NT2/D1 (cell line): ENCODE results near the gene FAM81A.

Experiments
- DNase-seq: peaks from one replicate; pipeline ENCODE4 v3.0.0-alpha.2; 2011; ENCODE audit warnings: low read depth, low spot score
- H3K27me3 ChIP-seq: 2 replicates; pipeline ENCODE4 v1.6.0; 2011; ENCODE audit warnings: mild to moderate bottlenecking; ENCODE audit not compliant: insufficient read length, insufficient read depth
- H3K36me3 ChIP-seq: 2 replicates; pipeline ENCODE4 v1.6.1; 2011; ENCODE audit warnings: mild to moderate bottlenecking, low read length, mixed read lengths; ENCODE audit not compliant: insufficient read depth, insufficient read length
- H3K4me1 ChIP-seq: 2 replicates; pipeline ENCODE4 v1.5.1; 2011; ENCODE audit not compliant: insufficient read depth, insufficient read length
- H3K4me3 ChIP-seq: 2 replicates; pipeline ENCODE4 v1.5.1; 2011; ENCODE audit warnings: low read depth; ENCODE audit not compliant: insufficient read length
- H3K9ac ChIP-seq: 2 replicates; pipeline ENCODE4 v1.6.0; 2011; ENCODE audit warnings: low read depth; ENCODE audit not compliant: insufficient read length
- H3K9me3 ChIP-seq: 2 replicates; pipeline ENCODE4 v1.5.1; 2011; ENCODE audit warnings: mild to moderate bottlenecking, low read length; ENCODE audit not compliant: insufficient read depth
- SUZ12 ChIP-seq: IDR thresholded peaks from 2 replicates; pipeline ENCODE4 v1.6.1; 2011; ENCODE audit not compliant: insufficient read length, insufficient read depth; ENCODE audit errors: extremely low read depth
- YY1 ChIP-seq: IDR thresholded peaks from 2 replicates; pipeline ENCODE4 v1.6.1; 2011; ENCODE audit not compliant: insufficient read length, insufficient read depth
- ZNF274 ChIP-seq: IDR thresholded peaks from 2 replicates; pipeline ENCODE4 v1.6.1; 2011; ENCODE audit warnings: mild to moderate bottlenecking, low read depth, low read length

FAM81A gene

DNA sequence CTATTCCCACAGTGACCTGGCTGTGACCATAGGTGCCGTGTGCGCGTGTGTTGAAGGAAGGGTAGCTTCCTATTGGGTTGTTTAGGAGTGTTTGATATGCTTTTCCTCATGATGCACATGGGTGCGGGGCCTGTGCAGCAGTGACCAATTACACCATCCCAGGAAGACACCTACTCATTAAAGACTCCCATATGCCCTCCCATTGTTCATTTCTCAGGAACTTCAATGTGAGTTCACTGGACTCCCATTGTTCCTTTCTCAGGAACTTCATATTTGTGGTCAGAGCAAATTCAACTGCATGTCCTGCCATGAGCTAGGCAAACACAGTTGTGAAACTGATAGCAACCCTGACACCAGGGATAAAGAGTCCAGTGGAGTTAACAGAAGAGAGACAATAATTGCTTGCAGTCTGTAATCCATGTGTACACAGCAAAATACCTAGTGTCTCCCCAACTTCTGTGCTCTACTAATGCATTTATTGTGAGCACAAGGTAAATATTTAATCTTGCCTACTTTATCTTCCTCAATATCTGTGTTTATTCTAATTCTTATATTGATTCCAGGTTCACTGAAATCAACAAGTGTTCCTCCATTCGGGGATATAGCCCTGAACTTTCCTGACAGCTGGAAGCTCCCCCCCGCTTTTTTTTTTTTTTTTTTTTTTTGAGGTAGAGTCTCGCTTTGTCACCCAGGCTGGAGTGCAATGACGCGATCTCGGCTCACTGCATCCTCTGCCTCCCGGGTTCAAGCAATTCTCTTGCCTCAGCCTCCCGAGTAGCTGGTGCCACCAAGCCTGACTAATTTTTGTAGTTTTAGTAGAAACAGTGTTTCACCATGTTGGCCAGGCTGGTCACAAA, 116.1 kb downstream of the FAM81A start:
- H3K4me1 ChIP-seq, result peaks cover 5% of the 10 kb centered on the region
- no peak overlapping the region for H3K9ac ChIP-seq
- TF ChIP-seq ZNF274, result no peak
- no peak for TF ChIP-seq SUZ12
- no peak for TF ChIP-seq YY1
- H3K4me3 ChIP-seq, result no peak overlapping the region
- no peak for DNase-seq
- H3K36me3 ChIP-seq, result no peaks in the 10 kb centered on the region
- H3K27me3 ChIP-seq, result peaks cover 47% of the 10 kb centered on the region
- H3K9me3 ChIP-seq, result peaks cover 13% of the 10 kb centered on the region; the same call in 1 of the 2 replicates

GRCh38 chr15:59555696-59556095, 117.7 kb downstream of the FAM81A start:
- Histone ChIP-seq H3K4me1 (peaks cover 2% of the 10 kb centered on the region), H3K27me3 (peaks cover 43% of the 10 kb centered on the region), H3K4me3 (no peak overlapping the region), H3K9me3 (peaks cover 6% of the 10 kb centered on the region; the same call in 1 of the 2 replicates), H3K9ac (no peak overlapping the region), H3K36me3 (no peaks in the 10 kb centered on the region)
- no peak for DNase-seq
- TF ChIP-seq SUZ12 (no peak), YY1 (no peak), ZNF274 (no peak)

DNA sequence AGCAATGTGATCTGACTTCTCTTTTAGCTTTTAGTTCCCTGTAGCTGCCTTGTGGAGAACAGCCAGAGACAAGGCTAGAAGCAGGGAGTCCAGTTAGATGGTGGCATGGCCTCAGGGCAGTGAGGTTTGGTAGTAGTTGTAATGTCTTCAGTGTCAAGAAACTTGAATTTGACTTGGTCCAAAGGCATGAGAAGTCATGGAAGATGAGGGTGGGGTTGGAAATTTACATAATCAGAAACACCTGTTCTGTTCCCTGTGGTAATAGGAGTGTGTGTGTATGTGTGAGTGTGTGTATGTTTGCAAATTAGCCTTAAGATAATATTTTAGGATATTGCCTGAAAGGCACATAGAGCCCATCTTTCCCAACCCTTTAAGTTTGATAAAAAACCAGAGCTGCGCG, 118.4 kb downstream of the FAM81A start:
- Histone ChIP-seq H3K9ac (no peak overlapping the region), H3K4me3 (no peak overlapping the region), H3K9me3 (peaks cover 1% of the 10 kb centered on the region; the same call in 1 of the 2 replicates), H3K4me1 (no peaks in the 10 kb centered on the region), H3K27me3 (peaks cover 36% of the 10 kb centered on the region), H3K36me3 (no peaks in the 10 kb centered on the region)
- no peak for DNase-seq
- no peak for TF ChIP-seq YY1

DNA sequence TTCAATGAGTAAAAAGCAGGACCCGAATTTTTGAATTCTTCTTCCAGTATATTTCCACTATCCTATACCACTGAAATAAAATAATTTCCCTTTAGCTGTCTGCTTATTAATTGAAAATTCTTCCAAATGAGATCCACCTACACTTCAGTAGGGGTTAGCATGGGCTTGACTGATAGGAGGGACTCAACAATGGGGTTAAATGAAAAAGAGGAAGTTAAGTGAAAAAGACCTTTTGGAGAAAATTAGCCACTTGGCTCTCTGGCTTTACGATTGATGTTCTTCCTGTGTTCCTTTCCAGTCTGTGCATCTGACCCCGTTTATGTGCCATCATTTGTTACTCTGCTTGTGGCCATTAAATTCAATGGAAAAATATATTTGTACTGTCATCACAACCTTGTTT, 119.6 kb downstream of the FAM81A start:
- Histone ChIP-seq H3K36me3 (no peaks in the 10 kb centered on the region), H3K4me3 (no peak overlapping the region), H3K4me1 (no peaks in the 10 kb centered on the region), H3K9me3 (no peaks in the 10 kb centered on the region), H3K9ac (no peak overlapping the region), H3K27me3 (peaks cover 28% of the 10 kb centered on the region)
- TF ChIP-seq ZNF274 (no peak), YY1 (no peak), SUZ12 (no peak)
- DNase-seq, result no peak

DNA sequence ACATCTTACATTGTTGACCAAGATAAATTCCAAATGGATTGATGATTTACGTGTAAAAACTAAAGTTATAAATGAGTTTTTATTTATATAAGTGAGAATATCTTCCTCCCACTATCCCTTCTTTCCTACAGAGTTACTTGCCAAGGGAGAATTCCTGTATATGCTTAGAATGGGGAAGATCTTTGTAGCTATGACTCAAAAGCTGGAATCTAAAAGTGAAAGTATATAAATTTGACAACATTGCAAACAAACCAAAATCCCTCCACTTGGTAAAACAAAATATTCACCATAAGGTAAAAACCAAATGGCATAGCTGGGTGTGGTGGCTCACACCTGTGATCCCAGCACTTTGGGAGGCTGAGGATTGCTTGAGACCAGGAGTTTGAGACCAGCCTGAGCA, 120.9 kb downstream of the FAM81A start:
- DNase-seq, result no peak
- TF ChIP-seq SUZ12 (no peak), YY1 (no peak), ZNF274 (no peak)
- Histone ChIP-seq H3K9ac (no peak overlapping the region), H3K4me1 (no peaks in the 10 kb centered on the region), H3K4me3 (no peak overlapping the region), H3K9me3 (no peaks in the 10 kb centered on the region), H3K36me3 (no peaks in the 10 kb centered on the region), H3K27me3 (peaks cover 17% of the 10 kb centered on the region)

DNA sequence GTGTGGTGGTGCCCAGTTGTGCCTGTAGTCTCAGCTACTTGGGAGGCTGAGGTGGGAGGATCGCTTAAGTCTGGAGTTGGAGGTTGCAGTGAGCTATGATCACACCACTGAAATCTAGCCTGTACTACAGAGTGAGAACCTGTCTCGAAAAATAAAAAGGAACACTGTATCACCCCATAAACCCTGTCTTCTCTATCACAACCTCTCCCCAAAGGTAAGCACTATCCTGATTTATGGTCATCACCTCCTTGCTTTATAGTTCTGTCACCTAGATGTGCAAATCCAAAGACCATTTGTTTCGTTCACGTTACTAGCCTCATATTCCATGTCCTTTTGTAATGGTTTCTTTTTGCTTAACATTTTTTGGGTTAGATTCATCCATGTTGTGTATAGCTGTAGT, 123.6 kb downstream of the FAM81A start:
- H3K9me3 ChIP-seq, result peaks cover 9% of the 10 kb centered on the region; the same call in 1 of the 2 replicates
- no peak for DNase-seq
- TF ChIP-seq YY1 (no peak), SUZ12 (no peak), ZNF274 (no peak)

DNA sequence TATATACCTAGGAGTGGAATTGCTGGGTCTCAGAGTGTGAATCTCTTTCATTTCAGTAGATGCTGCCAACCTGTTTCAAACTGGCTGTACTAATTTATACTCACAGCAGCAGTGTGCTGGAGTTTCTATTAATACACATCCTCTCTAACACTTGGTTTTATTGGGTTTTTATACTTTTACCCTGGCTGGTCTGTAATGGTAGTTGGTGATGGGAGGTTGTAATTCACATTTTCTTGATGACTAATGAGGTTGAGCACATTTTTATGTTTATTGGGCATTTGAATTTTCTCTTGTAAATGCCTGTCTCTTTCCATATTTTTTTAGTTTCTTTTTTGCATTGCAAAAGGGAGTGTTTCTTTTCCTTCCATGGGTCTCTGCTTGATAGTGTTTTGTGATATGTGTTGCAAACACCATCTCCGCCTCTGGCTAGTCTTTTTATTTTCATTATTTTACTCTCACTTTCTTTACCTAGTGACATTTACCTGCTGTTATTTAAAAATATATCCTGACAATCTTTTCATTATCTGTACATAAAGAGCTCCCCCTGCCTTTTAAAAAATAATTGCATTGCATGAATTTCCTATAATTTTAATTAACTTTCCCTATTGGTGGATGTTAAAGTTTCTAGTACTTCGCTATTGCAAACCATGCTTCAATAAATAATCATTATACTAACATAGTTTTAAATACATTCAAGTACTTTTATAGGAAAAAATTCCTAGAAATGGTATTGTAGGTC, 124.6 kb downstream of the FAM81A start:
- Histone ChIP-seq H3K36me3 (no peaks in the 10 kb centered on the region), H3K4me3 (no peak overlapping the region), H3K27me3 (no peaks in the 10 kb centered on the region), H3K9me3 (peaks cover 9% of the 10 kb centered on the region; the same call in 1 of the 2 replicates), H3K9ac (no peak overlapping the region), H3K4me1 (no peaks in the 10 kb centered on the region)
- no peak for DNase-seq
- TF ChIP-seq ZNF274, result no peak

More for the DNA sequence above, 123.6 kb downstream of the FAM81A start:
- Histone ChIP-seq H3K4me3 (no peak overlapping the region), H3K27me3 (no peaks in the 10 kb centered on the region), H3K9ac (no peak overlapping the region), H3K36me3 (no peaks in the 10 kb centered on the region), H3K4me1 (no peaks in the 10 kb centered on the region)
